Measurements from ENCODE around the gene LIFR. TPM values are rescaled to one million over a fixed set of nuclear protein-coding genes. Genes with fewer than 3 reads are reported as not detected.

LIFR gene
- total and polyA plus RNA-seq, 2 donors (not counting 1 experiment from before 2014, with no cell fraction given), result 43.6 to 65.1 TPM

- no peaks in the 10 kb centered on the region for H4K20me1 ChIP-seq (ENCODE audit: control insufficient read depth, extremely low read depth, insufficient read depth, low read length)
- H3K36me3 ChIP-seq (ENCODE audit: control insufficient read depth, insufficient read depth, low read length), result no peaks in the 10 kb centered on the region
- H3K4me2 ChIP-seq (ENCODE audit: extremely low read depth, insufficient read depth, low read length), result peak overlapping the region; percentile 21
- peak; percentile 94 to 95 for DNase-seq (ENCODE audit: low read depth in 2 of 2)
- H2AFZ ChIP-seq (ENCODE audit: low read length), result no peak overlapping the region
- H3K4me3 ChIP-seq (replicated peaks in 1 of 4; ENCODE audit: control extremely low read depth in 1 of 4, insufficient read depth in 1 of 4, low read depth in 3 of 4, low read length in 4 of 4), result no peak overlapping the region
- no peaks in the 10 kb centered on the region for H3K9me3 ChIP-seq (ENCODE audit: control insufficient read depth, insufficient read depth, low read depth, low read length)
- peak overlapping the region; percentile 52 for H3K27ac ChIP-seq (ENCODE audit: insufficient read depth, low read length)
- peaks cover 34% of the 10 kb centered on the region for H3K4me1 ChIP-seq (ENCODE audit: control insufficient read depth, extremely low read depth, insufficient read depth, low read length)
- H3K79me2 ChIP-seq (ENCODE audit: control insufficient read depth, insufficient read depth, low read length), result no peaks in the 10 kb centered on the region
- no peaks in the 10 kb centered on the region for H3K27me3 ChIP-seq (ENCODE audit: control insufficient read depth, insufficient read depth, low read length)
- TF ChIP-seq EZH2 (IDR thresholded peaks at IDR 0.05; ENCODE audit: low read length, missing control alignments), result no peak
- TF ChIP-seq CTCF (conservative IDR thresholded peaks at IDR 0.05 in 1 of 2, IDR thresholded peaks at IDR 0.05 in 1 of 2; ENCODE audit: low read depth in 1 of 2, low read length in 2 of 2), result peak; percentile 19 to 31
- no peak overlapping the region for H3K9ac ChIP-seq (ENCODE audit: insufficient read depth, low read length)
Observed at GRCh38 chr5:38433160-38433861, 123.1 kb downstream of the LIFR start.

- Histone ChIP-seq H3K4me2 (ENCODE audit: extremely low read depth, insufficient read depth, low read length) (no peak overlapping the region), H3K79me2 (ENCODE audit: control insufficient read depth, insufficient read depth, low read length) (no peaks in the 10 kb centered on the region), H4K20me1 (ENCODE audit: control insufficient read depth, extremely low read depth, insufficient read depth, low read length) (no peaks in the 10 kb centered on the region), H2AFZ (ENCODE audit: low read length) (no peak overlapping the region), H3K9me3 (ENCODE audit: control insufficient read depth, insufficient read depth, low read depth, low read length) (no peaks in the 10 kb centered on the region), H3K27ac (ENCODE audit: insufficient read depth, low read length) (no peak overlapping the region), H3K4me1 (ENCODE audit: control insufficient read depth, extremely low read depth, insufficient read depth, low read length) (peaks cover 46% of the 10 kb centered on the region), H3K36me3 (ENCODE audit: control insufficient read depth, insufficient read depth, low read length) (no peaks in the 10 kb centered on the region), H3K4me3 (replicated peaks in 1 of 4; ENCODE audit: control extremely low read depth in 1 of 4, insufficient read depth in 1 of 4, low read depth in 3 of 4, low read length in 4 of 4) (no peak overlapping the region), H3K27me3 (ENCODE audit: control insufficient read depth, insufficient read depth, low read length) (no peaks in the 10 kb centered on the region), H3K9ac (ENCODE audit: insufficient read depth, low read length) (no peak overlapping the region)
- no peak for DNase-seq (ENCODE audit: low read depth in 2 of 2)
- TF ChIP-seq EZH2 (IDR thresholded peaks at IDR 0.05; ENCODE audit: low read length, missing control alignments) (no peak), CTCF (conservative IDR thresholded peaks at IDR 0.05 in 1 of 2, IDR thresholded peaks at IDR 0.05 in 1 of 2; ENCODE audit: low read depth in 1 of 2, low read length in 2 of 2) (no peak)
Observed at GRCh38 chr5:38431242-38431853, 125.1 kb downstream of the LIFR start.

GRCh38 chr5:38426986-38427950 lies 129.2 kb downstream of the LIFR start:
- Histone ChIP-seq H4K20me1 (ENCODE audit: control insufficient read depth, extremely low read depth, insufficient read depth, low read length) (no peaks in the 10 kb centered on the region), H3K4me1 (ENCODE audit: control insufficient read depth, extremely low read depth, insufficient read depth, low read length) (peaks cover 26% of the 10 kb centered on the region), H3K4me3 (replicated peaks in 1 of 4; ENCODE audit: control extremely low read depth in 1 of 4, insufficient read depth in 1 of 4, low read depth in 3 of 4, low read length in 4 of 4) (no peak overlapping the region), H3K9ac (ENCODE audit: insufficient read depth, low read length) (no peak overlapping the region), H2AFZ (ENCODE audit: low read length) (no peak overlapping the region), H3K27me3 (ENCODE audit: control insufficient read depth, insufficient read depth, low read length) (no peaks in the 10 kb centered on the region), H3K36me3 (ENCODE audit: control insufficient read depth, insufficient read depth, low read length) (no peaks in the 10 kb centered on the region), H3K27ac (ENCODE audit: insufficient read depth, low read length) (no peak overlapping the region), H3K79me2 (ENCODE audit: control insufficient read depth, insufficient read depth, low read length) (no peaks in the 10 kb centered on the region), H3K9me3 (ENCODE audit: control insufficient read depth, insufficient read depth, low read depth, low read length) (no peaks in the 10 kb centered on the region), H3K4me2 (ENCODE audit: extremely low read depth, insufficient read depth, low read length) (no peak overlapping the region)
- no peak for TF ChIP-seq EZH2 (IDR thresholded peaks at IDR 0.05; ENCODE audit: low read length, missing control alignments)
- no peak for TF ChIP-seq CTCF (conservative IDR thresholded peaks at IDR 0.05 in 1 of 2, IDR thresholded peaks at IDR 0.05 in 1 of 2; ENCODE audit: low read depth in 1 of 2, low read length in 2 of 2)
- DNase-seq (ENCODE audit: low read depth in 2 of 2), result peak in 1 of 2 donors; percentile 51
